Natural killer cell (primary cell): ENCODE measurements around the gene PRUNE2. TPM values are rescaled to one million over a fixed set of nuclear protein-coding genes. Genes with fewer than 3 reads are reported as not detected.

ENCODE experiments used
- ATAC-seq, 3 donors: fragments of 150-1000 bp in 2 of 3; fragments of 200-7000 bp in 1 of 3; cut with Tn5 transposase; 1 replicate in 1 of 3; 2 replicates in 2 of 3; pipeline ENCODE4 v1.10.0; 2021; ENCODE audit warnings: mild to moderate bottlenecking in 2 of 3, moderate library complexity in 2 of 3
- DNase-seq, 2 donors: peaks; one replicate each; pipeline versions ENCODE4 v3.0.0 to v3.0.0-alpha.2; 2013 to 2021; ENCODE audit warnings: mixed read lengths in 1 of 2
- H3K27ac ChIP-seq: one replicate; pipeline ENCODE4 v1.5.1; 2013; ENCODE audit warnings: mild to moderate bottlenecking, low read length
- H3K27me3 ChIP-seq: one replicate; pipeline ENCODE4 v1.6.1; 2013; ENCODE audit warnings: low read length; ENCODE audit not compliant: control insufficient read depth, insufficient read depth
- H3K36me3 ChIP-seq: one replicate; pipeline ENCODE4 v1.6.1; 2013; ENCODE audit warnings: low read length; ENCODE audit not compliant: control insufficient read depth, insufficient read depth
- H3K4me1 ChIP-seq: one replicate; pipeline ENCODE4 v1.6.1; 2013; ENCODE audit warnings: low read length; ENCODE audit not compliant: control insufficient read depth, insufficient read depth
- H3K4me3 ChIP-seq: one replicate; pipeline ENCODE4 v1.5.1; 2013; ENCODE audit warnings: low read length
- H3K9me3 ChIP-seq: one replicate; pipeline ENCODE4 v1.6.1; 2013; ENCODE audit warnings: low read length; ENCODE audit not compliant: control insufficient read depth, insufficient read depth
- H3K27ac Mint-ChIP-seq, 2 donors: one replicate each; pipeline ENCODE4 v1.8.0; 2022; ENCODE audit warnings: mild to moderate bottlenecking in 2 of 2, mixed read lengths in 2 of 2, moderate library complexity in 1 of 2
- H3K27me3 Mint-ChIP-seq, 2 donors: one replicate each; pipeline ENCODE4 v1.8.0; 2022; ENCODE audit warnings: low read depth in 2 of 2, mixed read lengths in 2 of 2
- H3K36me3 Mint-ChIP-seq: one replicate; pipeline ENCODE4 v1.8.0; 2022; ENCODE audit warnings: mixed read lengths
- H3K4me1 Mint-ChIP-seq, 2 donors: one replicate each; pipeline ENCODE4 v1.8.0; 2022; ENCODE audit warnings: mixed read lengths in 2 of 2
- H3K4me3 Mint-ChIP-seq: one replicate; pipeline ENCODE4 v1.8.0; 2022; ENCODE audit warnings: mild to moderate bottlenecking, moderate library complexity, mixed read lengths
- H3K9me3 Mint-ChIP-seq, 2 donors: one replicate each; pipeline ENCODE4 v1.8.0; 2022; ENCODE audit warnings: mixed read lengths in 2 of 2
- WGBS: methylation state at CpG from one replicate; pipeline ENCODE4 v1.1.7; 2013; ENCODE audit warnings: missing lambda C conversion rate; ENCODE audit not compliant: insufficient coverage; 5-methylcytosine and 5-hydroxymethylcytosine counted together
- intact Hi-C: fragments of 100-400 bp; cut with micrococcal nuclease; formaldehyde crosslinking; loops from one replicate; pipeline ENCODE4 v1.14.2; 2022
- total RNA-seq, 4 donors: library from RNA; stranded (reverse); fragments of 120-200 nt in 1 of 4; gene quantifications; one replicate each; pipeline versions ENCODE4 v1.2.3 to v1.2.4, GENCODE V29; 2013 to 2022
- TF ChIP-seq, protein P1 (sequence below): fragments of 200-600 bp; IDR thresholded peaks from one replicate; pipeline ENCODE4 v1.8.0; 2022; ENCODE audit warnings: antibody characterized with exemption

Gene PRUNE2
- total RNA-seq, 3 donors from 2014 or later (not counting 1 experiment from before 2014, with no cell fraction given) = 0.43 to 0.45 TPM; not detected in 1

DNA sequence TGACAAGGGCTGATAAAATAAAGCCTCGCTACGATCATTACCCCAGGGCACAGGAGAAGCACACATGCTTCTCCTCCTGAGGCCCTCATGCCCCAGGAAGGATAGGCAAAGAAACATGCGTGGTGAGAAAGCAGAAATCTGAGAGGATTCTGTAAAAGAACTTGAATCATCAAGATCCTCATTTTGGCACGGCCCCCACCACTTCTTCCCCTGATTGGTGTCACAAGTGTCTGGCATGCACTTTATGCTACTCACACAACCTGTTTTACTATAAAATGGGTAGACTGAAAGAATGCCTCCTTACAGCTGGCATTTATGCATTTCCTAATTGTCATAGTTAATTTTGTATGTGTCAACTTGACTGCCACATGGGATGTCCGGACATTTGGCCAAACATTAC lies 109.6 kb downstream of the PRUNE2 start:
- Histone ChIP-seq H3K9me3 (no peaks in the 10 kb centered on the region), H3K27me3 (no peaks in the 10 kb centered on the region), H3K4me3 (no peak overlapping the region), H3K36me3 (no peaks in the 10 kb centered on the region), H3K27ac (no peak overlapping the region), H3K4me1 (no peaks in the 10 kb centered on the region)
- ATAC-seq = no peak
- H3K9me3 Mint-ChIP-seq = no peaks in the 10 kb centered on the region
- no peaks in the 10 kb centered on the region for H3K4me1 Mint-ChIP-seq
- H3K27ac Mint-ChIP-seq = no peak overlapping the region
- no peak overlapping the region for H3K4me3 Mint-ChIP-seq
- intact Hi-C loops = no loop called here
- TF ChIP-seq, protein P1, sequence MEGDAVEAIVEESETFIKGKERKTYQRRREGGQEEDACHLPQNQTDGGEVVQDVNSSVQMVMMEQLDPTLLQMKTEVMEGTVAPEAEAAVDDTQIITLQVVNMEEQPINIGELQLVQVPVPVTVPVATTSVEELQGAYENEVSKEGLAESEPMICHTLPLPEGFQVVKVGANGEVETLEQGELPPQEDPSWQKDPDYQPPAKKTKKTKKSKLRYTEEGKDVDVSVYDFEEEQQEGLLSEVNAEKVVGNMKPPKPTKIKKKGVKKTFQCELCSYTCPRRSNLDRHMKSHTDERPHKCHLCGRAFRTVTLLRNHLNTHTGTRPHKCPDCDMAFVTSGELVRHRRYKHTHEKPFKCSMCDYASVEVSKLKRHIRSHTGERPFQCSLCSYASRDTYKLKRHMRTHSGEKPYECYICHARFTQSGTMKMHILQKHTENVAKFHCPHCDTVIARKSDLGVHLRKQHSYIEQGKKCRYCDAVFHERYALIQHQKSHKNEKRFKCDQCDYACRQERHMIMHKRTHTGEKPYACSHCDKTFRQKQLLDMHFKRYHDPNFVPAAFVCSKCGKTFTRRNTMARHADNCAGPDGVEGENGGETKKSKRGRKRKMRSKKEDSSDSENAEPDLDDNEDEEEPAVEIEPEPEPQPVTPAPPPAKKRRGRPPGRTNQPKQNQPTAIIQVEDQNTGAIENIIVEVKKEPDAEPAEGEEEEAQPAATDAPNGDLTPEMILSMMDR = no peak
- peaks cover 3 to 7% of the 10 kb centered on the region in 2 donors for H3K27me3 Mint-ChIP-seq
- 79% methylated on average over 5 of the region's 5 CpGs for WGBS
- DNase-seq = no peak
- no peaks in the 10 kb centered on the region for H3K36me3 Mint-ChIP-seq

DNA sequence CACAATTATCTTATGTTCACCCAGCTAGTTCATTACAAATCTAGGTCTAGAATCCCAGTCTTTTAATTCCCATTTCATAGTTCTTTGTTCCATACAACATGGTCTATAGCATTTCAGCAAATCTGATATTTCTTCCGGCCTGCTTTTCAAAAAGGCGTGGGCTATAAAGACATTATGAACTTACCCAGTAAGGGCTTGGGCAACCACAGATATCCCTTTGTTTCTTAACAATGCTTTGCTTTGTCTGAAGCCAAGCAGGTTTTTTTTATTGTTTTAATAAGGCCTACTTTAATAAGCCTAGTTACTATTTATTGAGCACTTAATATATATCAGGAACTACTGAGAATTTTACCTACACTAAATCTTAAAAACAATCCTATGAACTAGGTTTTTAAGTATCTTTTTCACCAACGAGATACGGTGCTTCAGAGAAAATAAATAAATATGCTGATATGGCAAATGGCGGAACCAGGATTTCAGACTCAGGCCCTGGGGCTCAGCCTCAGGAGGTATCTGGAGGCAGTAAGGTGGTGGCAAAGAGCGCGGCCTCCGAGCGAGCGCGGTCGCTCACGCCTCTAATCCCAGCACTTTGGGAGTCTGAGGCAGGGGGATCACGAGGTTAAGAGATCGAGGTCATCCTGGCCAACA lies 112.0 kb downstream of the PRUNE2 start:
- no peaks in the 10 kb centered on the region for H3K9me3 Mint-ChIP-seq
- WGBS = 92% methylated on average over 15 of the region's 15 CpGs
- H3K27me3 Mint-ChIP-seq = peaks cover 3 to 7% of the 10 kb centered on the region in 2 donors
- no peak overlapping the region for H3K27ac Mint-ChIP-seq
- no peak overlapping the region for H3K4me3 Mint-ChIP-seq
- TF ChIP-seq, protein P1 = no peak
- DNase-seq (no peak), ATAC-seq (no peak)
- Histone ChIP-seq H3K27ac (no peak overlapping the region), H3K4me1 (no peaks in the 10 kb centered on the region), H3K4me3 (no peak overlapping the region), H3K27me3 (no peaks in the 10 kb centered on the region), H3K36me3 (no peaks in the 10 kb centered on the region), H3K9me3 (no peaks in the 10 kb centered on the region)
- intact Hi-C loops = no loop called here
- no peaks in the 10 kb centered on the region for H3K4me1 Mint-ChIP-seq
- H3K36me3 Mint-ChIP-seq = no peaks in the 10 kb centered on the region

DNA sequence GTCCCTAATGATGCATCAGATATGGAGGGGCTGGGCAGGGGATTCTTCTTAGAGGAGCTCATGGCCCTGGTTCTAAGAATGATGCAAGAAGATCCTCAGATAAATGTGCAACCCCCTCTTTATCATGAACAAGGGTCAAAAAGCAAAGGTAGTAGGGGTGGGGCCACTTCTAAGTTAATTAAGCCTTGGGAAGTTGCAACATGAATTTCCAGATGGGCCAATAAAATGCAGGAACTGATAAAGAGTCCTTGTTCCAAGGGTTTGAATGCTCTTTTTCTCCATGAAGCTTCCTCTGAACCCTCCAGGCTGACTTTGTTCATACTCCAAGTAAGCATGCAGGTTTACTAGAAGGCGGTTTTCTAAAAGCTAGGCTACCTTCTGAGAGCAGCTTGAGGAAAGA lies 116.1 kb downstream of the PRUNE2 start:
- TF ChIP-seq, protein P1 = no peak
- H3K9me3 ChIP-seq = no peaks in the 10 kb centered on the region
- 100% methylated on average over 1 of the region's 1 CpG for WGBS
- Mint-ChIP-seq H3K27me3 (peaks cover 12 to 28% of the 10 kb centered on the region in 2 donors), H3K9me3 (no peaks in the 10 kb centered on the region), H3K27ac (no peak overlapping the region), H3K36me3 (no peaks in the 10 kb centered on the region), H3K4me1 (no peaks in the 10 kb centered on the region), H3K4me3 (no peak overlapping the region)
- H3K4me1 ChIP-seq = no peaks in the 10 kb centered on the region
- ATAC-seq (no peak), DNase-seq (no peak)
- H3K4me3 ChIP-seq = no peak overlapping the region
- no peaks in the 10 kb centered on the region for H3K36me3 ChIP-seq
- H3K27ac ChIP-seq = no peak overlapping the region
- no peaks in the 10 kb centered on the region for H3K27me3 ChIP-seq
- intact Hi-C loops = no loop called here

DNA sequence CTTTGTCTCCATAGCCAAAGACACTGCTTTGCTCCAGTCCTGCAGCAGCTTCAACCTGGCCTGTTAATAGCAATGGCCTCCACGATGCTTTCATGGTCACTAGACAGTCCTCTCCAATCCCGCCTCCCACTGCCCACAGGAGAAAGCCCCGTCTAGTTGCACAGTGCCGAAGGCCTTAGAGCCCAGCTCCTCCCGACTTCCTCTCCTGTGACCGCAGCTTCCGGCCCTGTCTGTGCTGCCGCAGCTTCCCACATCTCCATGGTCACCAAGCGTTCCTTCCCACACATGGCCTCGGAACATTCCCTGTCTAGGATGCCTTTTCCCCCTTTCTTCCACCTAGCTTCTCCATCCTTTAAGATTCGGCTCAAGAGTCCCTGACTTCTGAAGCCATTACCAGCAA lies 118.2 kb downstream of the PRUNE2 start:
- intact Hi-C loops = no loop called here
- Mint-ChIP-seq H3K27me3 (peaks cover 12 to 28% of the 10 kb centered on the region in 2 donors), H3K36me3 (no peaks in the 10 kb centered on the region), H3K4me1 (no peaks in the 10 kb centered on the region), H3K4me3 (no peak overlapping the region), H3K9me3 (no peaks in the 10 kb centered on the region), H3K27ac (no peak overlapping the region)
- Histone ChIP-seq H3K36me3 (no peaks in the 10 kb centered on the region), H3K4me3 (no peak overlapping the region), H3K9me3 (no peaks in the 10 kb centered on the region), H3K4me1 (no peaks in the 10 kb centered on the region), H3K27me3 (no peaks in the 10 kb centered on the region), H3K27ac (no peak overlapping the region)
- TF ChIP-seq, protein P1 = no peak
- DNase-seq (no peak), ATAC-seq (no peak)
- WGBS = 84% methylated on average over 11 of the region's 11 CpGs
